ENCODE data around the gene MLST8.

- TF ChIP-seq CTCF (IDR thresholded peaks at IDR 0.05) (no peak), POLR2A (IDR thresholded peaks at IDR 0.05) (no peak)
These were observed 49.0 kb upstream of the MLST8 start for GRCh38 chr16:2155977-2156848.

Data from ovary (tissue), 3 donors.